ENCODE measurements around the gene CDH9.

GRCh38 chr5:27034565-27034964 lies 3.8 kb downstream of the CDH9 start:
- TF ChIP-seq EP300 (IDR thresholded peaks at IDR 0.05; ENCODE audit: borderline replicate concordance) (no peak), CREB1 (IDR thresholded peaks at IDR 0.05; ENCODE audit: low read depth) (no peak), REST (IDR thresholded peaks at IDR 0.05; ENCODE audit: low read depth) (no peak), TEAD4 (IDR thresholded peaks at IDR 0.05) (no peak), MAX (IDR thresholded peaks at IDR 0.05) (no peak)
